Mucosa of descending colon (tissue), 3 donors: Measurements from ENCODE around the gene PROX1. TPM values are rescaled to one million over a fixed set of nuclear protein-coding genes. Genes with fewer than 3 reads are reported as not detected.

ENCODE experiments used
- ATAC-seq: fragments of 200-7000 bp; cut with Tn5 transposase; one replicate; pipeline ENCODE4 v1.9.1; 2020; ENCODE audit warnings: mild to moderate bottlenecking, moderate library complexity
- DNase-seq, 3 donors: peaks; one replicate each; pipeline ENCODE4 v3.0.0-alpha.2; 2020
- H3K36me3 ChIP-seq: fragments of 200-600 bp; one replicate; pipeline ENCODE4 v1.8.0; 2021; ENCODE audit warnings: low read depth, mild to moderate bottlenecking
- H3K4me1 ChIP-seq: fragments of 200-600 bp; one replicate; pipeline ENCODE4 v1.8.0; 2021; ENCODE audit warnings: low read depth, mild to moderate bottlenecking
- H3K4me3 ChIP-seq: fragments of 200-600 bp; one replicate; pipeline ENCODE4 v1.8.0; 2021; ENCODE audit warnings: mild to moderate bottlenecking
- H3K9me3 ChIP-seq: fragments of 200-600 bp; one replicate; pipeline ENCODE4 v1.8.0; 2021; ENCODE audit warnings: mild to moderate bottlenecking
- CTCF ChIP-seq: fragments of 200-600 bp; IDR thresholded peaks from one replicate; pipeline ENCODE4 v1.8.0; 2022; ENCODE audit warnings: antibody characterized with exemption, mild to moderate bottlenecking
- intact Hi-C, 2 donors: fragments of 100-400 bp; cut with DNase I in 1 of 2; cut with micrococcal nuclease in 1 of 2; formaldehyde crosslinking; loops; one replicate each; pipeline versions ENCODE4 v1.11.0 to v1.11.1; 2022; cut with DNase I, micrococcal nuclease
- total RNA-seq, 3 donors: library from RNA; stranded (reverse); fragmentation: NEBNext Ultra II Directional in 2 of 3; extraction: Animal tissue kit (Norgen Biotek cat#: 25700) in 2 of 3; gene quantifications; one replicate each; pipeline versions ENCODE4 v1.2.1 to v1.2.4, GENCODE V29; 2021 to 2023
- donor health status: DM: no; HTN: no; CAD: no; lungs with moderate emphysema.
- donor health status: DM: no; HTN: no; CAD: no.
- donor health status: DM: no; HTN: yes; CAD: no.

The PROX1 gene
- total RNA-seq, 3 donors from 2014 or later = 17.6 to 31.5 (median 19.2) TPM

GRCh38 chr1:213997038-213997771 lies 9.4 kb downstream of the PROX1 start:
- DNase-seq (no peak), ATAC-seq (no peak)
- intact Hi-C loops = no loop called here
- Histone ChIP-seq H3K4me1 (no peaks in the 10 kb centered on the region), H3K36me3 (no peaks in the 10 kb centered on the region), H3K4me3 (no peak overlapping the region), H3K9me3 (no peaks in the 10 kb centered on the region)
- TF ChIP-seq CTCF = no peak

- Histone ChIP-seq H3K9me3 (no peaks in the 10 kb centered on the region), H3K4me1 (no peaks in the 10 kb centered on the region), H3K4me3 (no peak overlapping the region), H3K36me3 (no peaks in the 10 kb centered on the region)
- ATAC-seq (no peak), DNase-seq (no peak)
- TF ChIP-seq CTCF = no peak
- intact Hi-C loops = no loop called here
Observed at GRCh38 chr1:213997772-213998107, 10.0 kb downstream of the PROX1 start.

GRCh38 chr1:213998785-213999184 lies 11.0 kb downstream of the PROX1 start:
- no peaks in the 10 kb centered on the region for H3K9me3 ChIP-seq
- DNase-seq (no peak), ATAC-seq (no peak)
- no peak overlapping the region for H3K4me3 ChIP-seq
- H3K36me3 ChIP-seq = no peaks in the 10 kb centered on the region
- no peak for TF ChIP-seq CTCF
- intact Hi-C loops = no loop called here
- no peaks in the 10 kb centered on the region for H3K4me1 ChIP-seq

- H3K4me3 ChIP-seq = no peak overlapping the region
- intact Hi-C loops = no loop called here
- H3K36me3 ChIP-seq = no peaks in the 10 kb centered on the region
- no peaks in the 10 kb centered on the region for H3K4me1 ChIP-seq
- no peak for DNase-seq
- H3K9me3 ChIP-seq = no peaks in the 10 kb centered on the region
- no peak for ATAC-seq
- no peak for TF ChIP-seq CTCF
Observed at GRCh38 chr1:213999732-214000131, 12.0 kb downstream of the PROX1 start.

GRCh38 chr1:214002060-214002459 lies 14.3 kb downstream of the PROX1 start:
- Histone ChIP-seq H3K4me3 (no peak overlapping the region), H3K9me3 (no peaks in the 10 kb centered on the region), H3K36me3 (no peaks in the 10 kb centered on the region), H3K4me1 (no peaks in the 10 kb centered on the region)
- intact Hi-C loops = no loop called here
- DNase-seq (no peak), ATAC-seq (peak; percentile 64)
- TF ChIP-seq CTCF = no peak

GRCh38 chr1:214002472-214002871 lies 14.7 kb downstream of the PROX1 start:
- no peak for TF ChIP-seq CTCF
- no peak overlapping the region for H3K4me3 ChIP-seq
- no peaks in the 10 kb centered on the region for H3K4me1 ChIP-seq
- intact Hi-C loops = no loop called here
- H3K9me3 ChIP-seq = no peaks in the 10 kb centered on the region
- no peaks in the 10 kb centered on the region for H3K36me3 ChIP-seq
- DNase-seq (no peak), ATAC-seq (peak; percentile 73)
